Stimulated activated CD8-positive, alpha-beta memory T cell treated with anti-CD3 and anti-CD28 coated beads, Interleukin-12 subunit alpha, Interleukin-12 subunit beta, amount 100 ng/mL, for 1 hour (primary cell): ENCODE measurements around the gene GALNT1.

ENCODE experiments used
- DNase-seq: peaks from one replicate; pipeline ENCODE4 v3.0.0-alpha.2; 2020; ENCODE audit warnings: low read depth

GALNT1 gene

GRCh38 chr18:35721431-35722081, 140.0 kb downstream of the GALNT1 start:
- DNase-seq, result no peak

- no peak for DNase-seq
Observed at GRCh38 chr18:35728676-35729075, 147.1 kb downstream of the GALNT1 start.

DNA sequence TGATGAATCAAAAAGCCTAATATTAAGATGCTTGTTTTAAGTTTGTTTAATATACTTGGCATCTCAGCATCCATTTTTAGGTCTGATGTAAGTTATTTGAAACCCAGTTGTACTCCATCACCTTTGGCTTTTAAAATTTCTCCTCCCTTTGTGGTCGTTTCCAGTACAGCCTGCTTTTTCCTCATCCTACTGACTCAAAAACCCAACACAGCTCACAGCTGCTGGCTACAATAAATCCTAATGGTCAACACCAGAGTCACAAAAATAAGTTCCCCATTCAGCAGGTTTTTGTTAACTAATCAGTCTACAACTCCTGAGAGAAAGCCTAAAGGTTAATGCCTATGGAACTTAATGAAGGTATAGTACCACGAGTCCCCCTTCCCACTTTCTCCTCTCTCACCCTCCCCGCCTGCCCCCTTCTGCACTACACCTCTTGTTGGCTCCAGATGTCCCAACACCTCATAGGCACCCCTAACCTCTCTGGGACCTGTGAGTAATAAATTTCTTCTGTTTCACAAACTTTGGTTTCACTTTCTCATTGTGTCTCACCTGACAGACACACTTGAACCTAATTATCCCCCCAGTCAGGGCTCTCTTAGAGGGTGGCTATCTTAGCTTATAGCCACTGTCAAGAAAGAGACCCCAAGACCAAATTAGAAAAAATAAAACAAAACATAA, 148.6 kb downstream of the GALNT1 start:
- DNase-seq, result no peak

GRCh38 chr18:35730691-35731370, 149.3 kb downstream of the GALNT1 start:
- DNase-seq, result no peak

DNA sequence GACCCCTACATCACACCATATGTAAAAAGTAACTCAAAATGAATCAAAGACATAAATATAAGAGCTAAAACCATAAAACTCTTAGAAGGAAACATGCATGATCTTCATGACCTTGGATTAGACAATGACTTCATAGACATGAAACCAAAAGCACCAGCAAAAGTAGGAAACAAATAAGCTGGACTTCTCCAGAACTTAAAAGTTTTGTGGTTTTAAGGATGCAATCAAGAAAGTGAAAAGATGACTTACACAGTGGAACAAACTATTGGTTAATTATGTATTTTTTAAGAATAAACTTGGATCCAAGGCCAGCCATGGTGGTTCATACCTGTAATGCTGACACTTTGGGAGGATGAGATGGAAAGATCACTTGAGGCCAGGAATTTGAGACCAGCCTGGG, 150.2 kb downstream of the GALNT1 start:
- no peak for DNase-seq

DNA sequence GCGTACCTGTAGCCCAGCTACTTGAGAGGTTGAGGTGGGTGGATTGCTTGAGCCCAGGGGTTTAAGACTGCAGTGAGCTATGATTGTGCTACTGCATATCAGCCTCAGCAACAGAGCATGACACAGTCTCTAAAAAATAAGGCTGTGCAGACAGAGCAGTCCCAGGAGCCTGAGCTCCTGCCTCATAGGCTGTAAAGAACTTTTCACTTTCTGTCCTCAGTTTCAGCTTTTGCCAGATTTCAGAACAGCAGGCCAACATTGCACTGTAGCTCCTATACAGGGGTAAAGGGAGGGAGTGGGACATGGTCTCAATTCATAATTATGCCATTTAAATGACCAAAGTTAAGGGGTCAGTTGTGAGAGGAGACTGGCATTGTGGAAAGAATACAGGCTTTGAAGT, 150.6 kb downstream of the GALNT1 start:
- no peak for DNase-seq

DNA sequence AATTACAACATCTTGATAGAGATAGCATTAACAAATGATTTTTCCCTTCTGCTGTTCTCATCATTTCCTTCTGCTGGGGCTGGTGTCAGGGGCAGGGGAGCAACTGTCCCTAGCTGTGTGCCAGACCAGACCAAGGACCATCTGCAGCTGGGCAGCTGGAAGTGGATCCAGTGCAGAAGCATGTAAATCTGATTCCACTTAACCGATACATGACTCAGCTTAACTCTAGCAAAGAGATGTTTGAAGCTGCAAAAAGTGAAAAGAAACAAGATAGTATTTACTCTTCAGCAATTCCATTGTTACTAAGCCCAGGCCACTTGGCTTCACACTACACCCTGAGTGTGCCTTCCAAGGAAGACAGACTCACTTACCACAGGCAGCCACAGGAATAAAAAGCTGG, 151.1 kb downstream of the GALNT1 start:
- no peak for DNase-seq

GRCh38 chr18:35733408-35733807, 151.9 kb downstream of the GALNT1 start:
- no peak for DNase-seq

DNA sequence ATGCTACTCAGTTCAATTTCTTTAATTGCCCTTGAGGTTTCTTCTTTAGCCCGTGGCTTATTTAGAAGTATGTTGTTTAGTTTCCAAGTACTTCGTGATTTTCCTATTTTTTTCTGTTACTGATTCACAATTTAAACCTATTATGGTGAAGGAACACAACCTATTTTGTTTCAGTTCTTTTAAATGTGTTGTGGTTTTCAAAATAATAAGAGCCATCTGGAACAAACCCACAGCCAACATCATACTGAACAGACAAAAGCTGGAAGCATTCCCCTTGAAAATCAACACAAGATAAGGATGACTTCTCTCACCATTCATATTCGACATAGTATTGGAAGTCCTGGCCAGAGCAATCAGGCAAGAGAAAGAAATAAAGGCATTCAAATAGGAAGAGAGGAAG, 155.2 kb downstream of the GALNT1 start:
- no peak for DNase-seq

GRCh38 chr18:35739778-35740177, 158.2 kb downstream of the GALNT1 start:
- DNase-seq, result no peak

GRCh38 chr18:35740656-35741055, 159.1 kb downstream of the GALNT1 start:
- no peak for DNase-seq

DNA sequence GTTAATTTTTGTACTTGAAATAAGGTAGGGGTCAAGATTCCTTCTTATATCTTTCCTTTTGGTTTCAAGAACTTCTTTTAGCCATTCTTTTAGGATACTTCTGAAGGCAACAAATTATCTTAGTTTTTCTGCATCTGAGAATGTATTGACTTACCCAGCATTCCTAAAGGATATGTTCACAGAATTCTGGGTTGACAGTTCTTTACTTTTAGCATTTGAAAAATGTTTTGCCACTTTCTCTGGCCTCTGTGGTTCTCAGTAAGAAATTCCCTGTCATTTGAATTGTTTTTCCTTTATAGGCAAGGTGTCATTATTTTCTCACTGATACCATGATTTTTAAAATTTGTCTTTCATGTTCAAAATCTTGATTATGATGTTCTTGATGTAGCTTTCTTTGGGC, 162.4 kb downstream of the GALNT1 start:
- no peak for DNase-seq

- no peak for DNase-seq
Observed at GRCh38 chr18:35745814-35746213, 164.3 kb downstream of the GALNT1 start.

DNA sequence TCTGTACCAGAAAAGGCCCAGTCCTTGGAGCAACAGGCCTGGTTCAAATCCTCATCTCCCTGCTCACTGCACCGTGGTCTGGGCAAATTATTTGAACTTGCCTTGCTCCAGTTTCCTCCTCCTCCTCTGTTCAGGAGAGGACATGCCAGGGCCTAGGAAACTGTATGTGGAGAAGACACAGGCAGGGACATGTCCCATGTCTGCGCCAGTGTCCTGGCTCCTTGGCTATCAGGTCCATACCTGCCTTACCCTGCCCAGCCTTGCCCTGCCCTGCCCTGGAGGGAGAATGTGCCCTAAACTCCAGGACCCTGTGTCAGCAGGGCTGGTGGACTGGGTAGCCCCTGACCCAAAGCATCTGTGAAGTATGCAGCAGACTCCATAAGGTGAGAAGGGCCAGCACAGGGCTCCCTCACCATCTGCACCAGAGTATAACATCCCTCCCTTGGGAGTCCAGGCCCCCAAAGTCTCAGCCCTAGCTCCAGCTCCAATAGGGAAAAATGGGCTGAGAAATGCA, 165.3 kb downstream of the GALNT1 start:
- DNase-seq, result no peak

GRCh38 chr18:35747894-35748472, 166.4 kb downstream of the GALNT1 start:
- no peak for DNase-seq

DNA sequence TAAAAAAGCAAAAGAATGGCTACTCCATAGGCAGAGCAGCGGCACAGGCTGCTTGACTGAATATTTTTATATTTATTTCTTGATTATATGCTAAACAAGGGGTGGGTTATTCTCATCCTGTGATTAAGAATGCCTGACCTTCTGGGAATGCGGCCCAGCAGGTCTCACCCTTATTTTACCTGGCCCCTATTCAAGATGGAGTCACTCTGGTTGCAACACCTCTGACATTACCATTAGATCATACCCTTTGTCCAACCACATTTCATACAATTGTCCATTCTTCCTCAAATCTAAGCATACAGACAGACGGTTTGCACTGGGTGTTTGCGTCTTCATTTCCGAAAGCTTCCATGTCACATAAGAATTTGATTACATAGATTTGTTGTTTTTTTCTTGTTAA, 168.2 kb downstream of the GALNT1 start:
- no peak for DNase-seq

- DNase-seq, result no peak
Observed at GRCh38 chr18:35750929-35751328, 169.4 kb downstream of the GALNT1 start.

DNA sequence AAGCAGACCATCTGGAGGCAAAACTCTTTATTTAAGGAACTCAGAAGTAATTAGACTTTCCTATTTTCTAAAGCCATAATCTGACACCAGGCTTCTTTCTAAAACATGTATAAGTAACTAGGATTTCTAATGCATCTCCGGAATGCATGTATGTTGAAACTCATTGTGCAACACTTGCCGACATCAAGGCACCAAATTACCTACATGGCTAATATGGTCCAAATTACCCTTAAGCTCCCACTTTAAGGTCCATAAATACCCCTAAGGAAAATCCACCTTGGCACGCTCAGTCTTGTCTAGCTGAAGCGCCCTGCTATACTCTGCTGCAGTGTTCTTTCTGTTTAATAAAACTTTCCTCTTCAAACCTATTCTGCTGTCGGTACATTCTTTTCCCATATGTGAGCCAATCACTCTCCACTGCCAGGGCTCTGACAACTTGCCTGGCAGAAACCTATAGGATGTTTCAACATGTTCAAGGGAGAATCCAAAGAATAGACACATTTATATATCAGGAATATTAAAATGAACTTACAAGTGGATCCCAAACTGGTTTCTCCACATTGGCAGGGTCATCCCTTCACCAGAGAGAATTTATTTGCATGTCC, 171.9 kb downstream of the GALNT1 start:
- DNase-seq, result no peak

GRCh38 chr18:35754464-35754863, 172.9 kb downstream of the GALNT1 start:
- DNase-seq, result no peak

DNA sequence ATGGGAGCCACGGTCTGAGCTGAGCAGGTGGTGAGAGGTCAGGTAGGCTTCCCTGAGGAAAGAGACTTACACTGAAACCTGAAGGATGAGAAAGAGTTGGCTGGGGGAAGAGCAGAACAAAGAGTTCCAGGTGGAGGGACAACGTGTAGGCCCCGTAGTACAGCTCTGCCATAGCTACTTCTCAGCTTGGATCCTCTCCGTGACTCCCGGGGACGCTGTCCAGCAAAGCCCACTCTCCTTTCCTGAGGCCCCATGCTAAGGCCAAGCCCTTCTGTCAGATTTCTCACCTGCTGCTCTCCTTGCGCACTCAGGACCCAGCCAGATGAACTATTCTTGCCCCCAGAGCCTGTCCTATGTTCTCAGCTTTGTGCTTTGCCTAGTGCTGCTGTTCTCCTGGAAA, 173.8 kb downstream of the GALNT1 start:
- no peak for DNase-seq

DNA sequence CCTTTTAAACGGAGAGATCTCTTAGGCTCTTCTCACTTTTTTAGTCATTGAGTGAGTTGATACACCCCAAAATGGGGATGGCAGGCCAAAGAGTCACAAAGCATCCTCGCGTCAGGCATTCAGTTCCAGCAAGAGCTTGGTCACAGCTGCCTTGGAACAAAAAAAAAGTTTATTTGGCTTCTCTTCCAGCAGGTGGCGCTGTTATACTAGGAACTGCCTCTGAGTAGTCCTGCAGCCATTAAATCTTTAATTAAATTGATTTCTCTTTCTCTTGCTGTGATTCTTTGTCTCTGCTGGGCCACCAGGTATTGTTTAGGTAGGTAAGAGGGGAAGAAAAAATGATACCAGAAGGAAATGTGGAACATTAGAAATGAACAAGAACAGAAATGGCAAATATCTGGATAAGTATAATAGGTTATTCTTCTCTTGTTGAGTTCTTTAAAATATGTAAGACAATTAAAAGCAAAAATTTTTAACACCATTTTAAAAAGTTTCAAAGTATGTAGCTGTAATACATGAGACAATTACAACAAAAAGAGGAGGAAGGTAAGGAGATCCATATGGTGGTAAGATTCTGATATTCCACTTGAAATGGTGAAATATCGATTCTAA, 175.1 kb downstream of the GALNT1 start:
- peak; percentile 34 for DNase-seq
